ENCODE results near the gene KMT2C.

KMT2C gene

GRCh38 chr7:152086513-152086912, 349.3 kb downstream of the KMT2C start:
- TF ChIP-seq CTCF (conservative IDR thresholded peaks at IDR 0.05), result no peak
- no peak overlapping the region for H3K27ac ChIP-seq

- no peak for TF ChIP-seq CTCF (conservative IDR thresholded peaks at IDR 0.05)
- no peak overlapping the region for H3K27ac ChIP-seq
These were observed 350.7 kb downstream of the KMT2C start for GRCh38 chr7:152085131-152085530.

Measured in VCaP (cell line).